HepG2 (cell line): ENCODE data around the gene RPL23. TPM values are rescaled to one million over a fixed set of nuclear protein-coding genes. Genes with fewer than 3 reads are reported as not detected.

Source experiments
- ATAC-seq: fragments of 200-7000 bp; cut with Tn5 transposase; 3 replicates; pipeline ENCODE4 v1.9.1; 2020; ENCODE audit warnings: mild to moderate bottlenecking, moderate library complexity
- BruUV-seq: library from RNA; stranded (reverse); fragments of 400-500 nt; replicated peaks from 2 replicates; lab custom pipeline; 2021; lab: Mats Ljungman, UMichigan
- CTCF ChIA-PET: fragments of 300-600 bp; formaldehyde crosslinking; extraction: SDS; loops from one replicate; lab custom pipeline; 2021; ENCODE audit warnings: low total read pairs, inconsistent platforms, low intra/inter-chr PET ratio; lab: Yijun Ruan, JAX
- POLR2A ChIA-PET: fragments of 350-600 bp; sonication (Branson Sonifier 250); formaldehyde crosslinking; loops from one replicate; lab custom pipeline; 2020; ENCODE audit warnings: antibody characterized with exemption, inconsistent platforms; lab: Yijun Ruan, JAX
- DNase-seq: peaks from one replicate; pipeline ENCODE4 v3.0.0-alpha.2; 2015; ENCODE audit warnings: low spot score
- FAIRE-seq: peaks from 3 replicates; lab custom pipeline; 2011; peaks lifted over from hg19 to GRCh38; lab: Jason Lieb, UNC
- H2AFZ ChIP-seq: one replicate; pipeline ENCODE4 v1.6.1; 2011; ENCODE audit warnings: low read length, inconsistent platforms
- H3K27ac ChIP-seq: fragments of 300-600 bp; 3 replicates; pipeline ENCODE4 v1.8.0; 2011; ENCODE audit warnings: mixed run types, mild to moderate bottlenecking, mixed read lengths, low read length, inconsistent platforms; ENCODE audit not compliant: insufficient read depth; ENCODE audit errors: extremely low read length
- H3K27me3 ChIP-seq, 2 experiments: fragments of 200-600 bp in 1 of 2; 2 replicates in 1 of 2; 3 replicates in 1 of 2; pipeline versions ENCODE4 v1.6.0 to v1.8.0; 2011; ENCODE audit warnings: low read length in 2 of 2, mild to moderate bottlenecking in 2 of 2, moderate library complexity in 2 of 2, inconsistent platforms in 1 of 2; ENCODE audit not compliant: insufficient read depth in 2 of 2, control insufficient read depth in 1 of 2
- H3K36me3 ChIP-seq, 2 experiments: fragments of 200-600 bp in 1 of 2; replicated peaks in 1 of 2; 2 replicates in 1 of 2; 3 replicates in 1 of 2; pipeline versions ENCODE4 v1.5.1 to v1.8.0; 2011; ENCODE audit warnings: low read length in 2 of 2, inconsistent platforms in 1 of 2; ENCODE audit not compliant: insufficient read depth in 2 of 2, control insufficient read depth in 1 of 2
- H3K4me1 ChIP-seq: 2 replicates; pipeline ENCODE4 v1.5.1; 2012; ENCODE audit warnings: low read length, inconsistent platforms; ENCODE audit not compliant: insufficient read depth
- H3K4me2 ChIP-seq: 2 replicates; pipeline ENCODE4 v1.6.0; 2011; ENCODE audit warnings: low read depth, low read length, inconsistent platforms
- H3K4me3 ChIP-seq, 3 experiments: fragments of 200-600 bp in 1 of 3; sonication (generic), shearing (Covaris generic) in 1 of 3; replicated peaks in 1 of 3; 2 replicates each; pipeline ENCODE4 v1.5.1; 2011 to 2016; ENCODE audit warnings: low read length in 3 of 3, inconsistent platforms in 2 of 3, low read depth in 2 of 3, mild to moderate bottlenecking in 2 of 3, control low read depth in 1 of 3, mixed read lengths in 1 of 3; ENCODE audit not compliant: insufficient read depth in 1 of 3
- H3K79me2 ChIP-seq: one replicate; pipeline ENCODE4 v1.6.1; 2011; ENCODE audit warnings: low read length, inconsistent platforms; ENCODE audit not compliant: insufficient read depth
- H3K9ac ChIP-seq: 2 replicates; pipeline ENCODE4 v1.6.0; 2011; ENCODE audit warnings: mild to moderate bottlenecking, low read depth, low read length, inconsistent platforms; ENCODE audit not compliant: insufficient read depth
- H3K9me3 ChIP-seq: 2 replicates; pipeline ENCODE4 v1.5.1; 2012; ENCODE audit warnings: mild to moderate bottlenecking, low read length
- H4K20me1 ChIP-seq: 2 replicates; pipeline ENCODE4 v1.6.0; 2011; ENCODE audit warnings: inconsistent platforms, mild to moderate bottlenecking, low read length, moderate library complexity; ENCODE audit not compliant: insufficient read depth
- CCDC6 ChIP-seq: sonication (generic); formaldehyde crosslinking; IDR thresholded peaks from 2 replicates; pipeline ENCODE4 v1.8.1; 2022; ENCODE audit warnings: mild to moderate bottlenecking, missing genetic modification reagents, moderate library complexity
- ETV5 ChIP-seq: IDR thresholded peaks from 2 replicates; pipeline ENCODE4 v1.6.1; 2018; ENCODE audit warnings: missing biosample characterization, missing genetic modification reagents, inconsistent platforms, borderline replicate concordance
- ETV6 ChIP-seq: sonication (generic); formaldehyde crosslinking; conservative IDR thresholded peaks from 2 replicates; pipeline ENCODE4 v1.4.0; 2020; ENCODE audit warnings: missing genetic modification reagents
- GATAD2A ChIP-seq: IDR thresholded peaks from 2 replicates; pipeline ENCODE4 v1.6.1; 2016
- HOXA3 ChIP-seq: sonication (generic); formaldehyde crosslinking; IDR thresholded peaks from 2 replicates; pipeline ENCODE4 v1.5.0; 2020; ENCODE audit warnings: missing genetic modification reagents
- MAFK ChIP-seq, 2 experiments: IDR thresholded peaks in 1 of 2; conservative IDR thresholded peaks in 1 of 2; 2 replicates each; pipeline ENCODE4 v1.6.1; 2011; ENCODE audit warnings: improper control_type of control experiment in 2 of 2, low read length in 2 of 2
- PRDM10 ChIP-seq: sonication (generic); formaldehyde crosslinking; IDR thresholded peaks from 2 replicates; pipeline ENCODE4 v1.4.0; 2020; ENCODE audit warnings: low read depth, missing genetic modification reagents
- TOE1 ChIP-seq: sonication (generic); formaldehyde crosslinking; IDR thresholded peaks from 2 replicates; pipeline ENCODE4 v1.4.0; 2020; ENCODE audit warnings: mild to moderate bottlenecking, missing genetic modification reagents
- XBP1 ChIP-seq: sonication (generic); formaldehyde crosslinking; IDR thresholded peaks from 2 replicates; pipeline ENCODE4 v1.5.0; 2020; ENCODE audit warnings: missing genetic modification reagents
- ZFP1 ChIP-seq: IDR thresholded peaks from 2 replicates; pipeline ENCODE4 v1.6.1; 2016
- ZNF121 ChIP-seq: sonication (generic); formaldehyde crosslinking; IDR thresholded peaks from 2 replicates; pipeline ENCODE4 v1.5.0; 2020; ENCODE audit warnings: mild to moderate bottlenecking, missing genetic modification reagents
- ZNF567 ChIP-seq: sonication (generic); formaldehyde crosslinking; IDR thresholded peaks from 2 replicates; pipeline ENCODE4 v1.8.1; 2023; ENCODE audit warnings: mild to moderate bottlenecking, missing genetic modification reagents, borderline replicate concordance
- WGBS: methylation state at CpG from one replicate; pipeline ENCODE4 v1.1.6; 2017; ENCODE audit warnings: low lambda C conversion rate; 5-methylcytosine and 5-hydroxymethylcytosine counted together
- in situ Hi-C: cut with HindIII; loops from 2 replicates; pipeline ENCODE4 v1.10.0; 2017; ENCODE audit warnings: low pct_unique_long_range_greater_than_20kb; ENCODE audit not compliant: extremely low pct_ligation_motif_present
- intact Hi-C: fragments of 100-400 bp; cut with micrococcal nuclease; formaldehyde crosslinking; loops from one replicate; pipeline ENCODE4 v1.10.0; 2022; ENCODE audit not compliant: unreplicated experiment
- polyA plus RNA-seq, 8 experiments: library from polyadenylated mRNA; depleted of rRNA in 3 of 8; stranded (reverse) in 7 of 8; unstranded in 1 of 8; fragments of >200 nt; fragmentation: Illumina TruSeq in 4 of 8; extraction: Trizol in 4 of 8; gene quantifications; 2 replicates each; pipeline versions ENCODE4 v1.2.1 to v1.2.3, GENCODE V29; 2011 to 2016; ENCODE audit warnings: low read depth in 4 of 8, missing spikeins in 1 of 8, mixed read lengths in 1 of 8; ENCODE audit not compliant: insufficient read depth in 1 of 8
- total RNA-seq, 5 experiments: library from RNA; depleted of rRNA; stranded (reverse); fragments of >200 nt; fragmentation: Illumina TruSeq; extraction: Trizol; gene quantifications; 2 replicates each; pipeline ENCODE4 v1.2.3, GENCODE V29; 2016; ENCODE audit warnings: low read depth in 1 of 5
- TF ChIP-seq, protein P1 (sequence below): sonication (generic); formaldehyde crosslinking; IDR thresholded peaks from 2 replicates; pipeline ENCODE4 v1.9.0; 2022; ENCODE audit warnings: low read depth, missing genetic modification reagents

RPL23 gene
- total and polyA plus RNA-seq, 2 of the 13 experiments (the other 11 are each of a cell fraction or from before 2014, with no cell fraction given): 2,790 to 4,860 TPM

- TF ChIP-seq, protein P1, sequence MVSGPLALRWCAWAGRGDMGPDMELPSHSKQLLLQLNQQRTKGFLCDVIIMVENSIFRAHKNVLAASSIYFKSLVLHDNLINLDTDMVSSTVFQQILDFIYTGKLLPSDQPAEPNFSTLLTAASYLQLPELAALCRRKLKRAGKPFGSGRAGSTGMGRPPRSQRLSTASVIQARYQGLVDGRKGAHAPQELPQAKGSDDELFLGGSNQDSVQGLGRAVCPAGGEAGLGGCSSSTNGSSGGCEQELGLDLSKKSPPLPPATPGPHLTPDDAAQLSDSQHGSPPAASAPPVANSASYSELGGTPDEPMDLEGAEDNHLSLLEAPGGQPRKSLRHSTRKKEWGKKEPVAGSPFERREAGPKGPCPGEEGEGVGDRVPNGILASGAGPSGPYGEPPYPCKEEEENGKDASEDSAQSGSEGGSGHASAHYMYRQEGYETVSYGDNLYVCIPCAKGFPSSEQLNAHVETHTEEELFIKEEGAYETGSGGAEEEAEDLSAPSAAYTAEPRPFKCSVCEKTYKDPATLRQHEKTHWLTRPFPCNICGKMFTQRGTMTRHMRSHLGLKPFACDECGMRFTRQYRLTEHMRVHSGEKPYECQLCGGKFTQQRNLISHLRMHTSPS (CRISPR knock-in tag): peak; percentile 44; the same call in 1 of the 2 replicates
- no peak for TF ChIP-seq GATAD2A
These were observed 20.3 kb upstream of the RPL23 start (continued) for GRCh38 chr17:38873640-38874380.

GRCh38 chr17:38872671-38873385 is 19.3 kb upstream of the RPL23 start:
- H3K4me3 ChIP-seq: peak overlapping the region in 2 of 3 experiments; percentile 98 to 99; a peak in 3 of 6 replicates
- no TSS peak for BruUV-seq
- 60% methylated on average over 9 of the region's 9 CpGs for WGBS
- DNase-seq (peak; percentile 92), ATAC-seq (no peak), FAIRE-seq (peak; percentile 90)
- no peak overlapping the region for H2AFZ ChIP-seq
- ChIA-PET POLR2A (interaction anchor here (0.7 to 7.3 kb wide), 16 partner anchors 8 to 327 kb away, joined by 3 to 175 read pairs (median 4); partner anchors contain the start of genes CWC25, PSMB3, RPL19 and RPL23), CTCF (interaction anchor here (1.8 kb wide), 1 partner anchor 43 kb away, joined by 3 read pairs; no protein-coding TSS in a partner anchor)
- H3K36me3 ChIP-seq: peaks cover 6 to 21% of the 10 kb centered on the region in 2 experiments
- in situ Hi-C loops: no loop called here
- peak overlapping the region; percentile 87 for H3K4me2 ChIP-seq
- H4K20me1 ChIP-seq: peaks cover 54% of the 10 kb centered on the region
- peak overlapping the region; percentile 76 for H3K27ac ChIP-seq
- peaks cover 54% of the 10 kb centered on the region for H3K4me1 ChIP-seq
- peaks cover 67% of the 10 kb centered on the region for H3K79me2 ChIP-seq
- peak overlapping the region; percentile 87 for H3K9ac ChIP-seq
- H3K9me3 ChIP-seq: no peaks in the 10 kb centered on the region
- H3K27me3 ChIP-seq: peaks cover 0 to 2% of the 10 kb centered on the region in 2 experiments; a peak in 2 of 5 replicates
- intact Hi-C loops: loop anchor here (5.0 kb wide), 2 partner anchors 44 to 279 kb away; partner anchors contain the start of gene PLXDC1
- TF ChIP-seq ZFP1 (CRISPR knock-in tag): no peak
- TF ChIP-seq ZNF567 (CRISPR knock-in tag): no peak
- peak; percentile 64; the same call in 1 of the 2 replicates for TF ChIP-seq HOXA3 (CRISPR knock-in tag)
- TF ChIP-seq CCDC6 (CRISPR knock-in tag): no peak
- TF ChIP-seq ETV5 (CRISPR knock-in tag): peak; percentile 43; the same call in 1 of the 2 replicates
- TF ChIP-seq MAFK (conservative IDR thresholded peaks at IDR 0.05 in 1 of 2, IDR thresholded peaks at IDR 0.05 in 1 of 2; ENCODE audit: low read length in 2 of 2): peak; percentile 43 to 45; a peak in 2 of 4 replicates
- TF ChIP-seq ETV6 (CRISPR knock-in tag): no peak
- no peak for TF ChIP-seq TOE1 (CRISPR knock-in tag)
- no peak for TF ChIP-seq XBP1 (CRISPR knock-in tag)
- TF ChIP-seq PRDM10: no peak
- no peak for TF ChIP-seq ZNF121 (CRISPR knock-in tag)
